Hippocampal formation (tissue), 2 donors: ENCODE results near the gene WDR83.
"Not testable (repeated sequence)": the region's sequence is repeated elsewhere in the genome, so short reads cannot be mapped to it uniquely, and the experiment has no call there.

Source experiments
- DNase-seq, 2 donors: peaks; one replicate each; lab custom pipeline; 2025; lab: John Stamatoyannopoulos, UW

Gene WDR83

DNA sequence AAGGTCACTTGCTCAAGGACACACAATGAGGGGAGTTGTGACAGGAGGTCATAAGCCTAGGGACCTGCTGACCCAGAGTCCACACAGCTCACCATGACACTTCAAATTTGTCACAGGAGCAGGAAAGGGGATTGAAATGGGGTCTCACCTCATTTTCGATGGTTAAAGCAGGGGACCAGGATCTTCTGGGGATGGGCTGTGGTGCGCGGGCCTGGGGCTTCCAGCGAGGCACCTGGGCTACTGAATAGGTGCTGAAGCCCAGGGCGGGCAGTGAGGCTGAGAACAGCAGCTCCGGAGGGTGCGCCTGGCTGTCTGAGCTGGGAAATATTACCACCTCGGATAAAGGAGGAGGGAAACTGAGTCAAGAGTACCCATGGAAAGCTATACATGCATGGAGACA lies 11.1 kb upstream of the WDR83 start:
- no peak for DNase-seq

- DNase-seq = no peak
These were observed 9.6 kb upstream of the WDR83 start for GRCh38 chr19:12656899-12657571.

- no peak for DNase-seq
These were observed 8.6 kb upstream of the WDR83 start for GRCh38 chr19:12657966-12658365.

GRCh38 chr19:12660980-12661379 lies 5.6 kb upstream of the WDR83 start:
- peak; percentile 12 to 13 for DNase-seq

DNA sequence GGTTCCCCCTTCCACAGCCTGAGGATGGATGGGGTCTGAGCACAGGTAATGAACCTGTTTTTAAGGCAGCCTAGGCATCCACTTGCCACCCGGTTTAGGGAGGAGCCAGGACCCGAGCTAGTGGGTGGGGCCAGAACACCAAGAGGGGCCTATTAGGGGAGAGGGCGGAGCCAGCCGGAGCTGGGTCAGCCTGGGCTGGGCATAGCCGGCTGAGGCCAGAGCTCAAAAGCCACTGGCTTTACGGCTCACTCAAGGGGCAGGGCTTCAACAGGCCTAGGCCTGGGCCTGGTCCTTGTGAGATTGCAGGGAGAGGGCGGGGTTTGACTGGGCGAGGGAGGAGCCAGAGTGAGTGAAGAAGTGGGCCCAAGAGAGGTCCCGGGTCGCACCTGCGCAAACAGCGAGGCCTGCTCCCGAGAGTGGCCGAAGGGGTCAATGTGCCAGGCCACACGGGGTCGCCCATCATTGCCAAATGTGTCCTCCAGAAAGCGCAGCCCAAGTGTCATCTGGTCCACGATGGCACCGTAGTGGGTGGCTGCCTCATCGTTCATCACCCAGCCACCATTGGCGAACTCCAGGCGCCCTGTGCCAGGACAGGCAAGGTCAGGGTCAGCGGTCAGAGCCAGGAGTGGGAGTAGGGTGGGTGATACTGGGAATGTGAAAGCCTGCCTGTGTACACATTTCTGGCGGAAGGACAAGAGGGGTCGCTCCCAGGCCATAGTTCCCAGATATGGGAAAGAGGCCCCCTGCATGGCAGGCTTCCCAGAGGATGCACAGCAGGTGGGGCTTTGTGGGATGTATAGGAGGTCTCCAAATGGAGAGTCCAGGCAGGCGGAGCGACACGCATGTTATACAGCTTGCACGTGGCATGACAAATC lies 2.0 kb upstream of the WDR83 start:
- no peak for DNase-seq

DNA sequence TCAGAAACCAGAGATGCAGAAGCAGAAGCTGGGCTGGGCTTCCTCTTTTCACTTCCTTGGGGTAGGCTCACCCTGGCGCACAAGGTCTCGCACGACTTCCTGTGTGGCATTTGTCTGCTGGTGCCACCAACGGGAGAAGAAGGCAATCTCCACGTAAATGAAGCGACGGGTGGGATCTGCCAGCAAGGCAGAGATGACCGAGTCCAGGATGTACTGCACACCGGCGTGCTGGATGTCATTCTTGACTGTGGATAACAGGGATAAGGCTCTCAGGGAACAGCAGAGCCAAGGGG lies 1.4 kb upstream of the WDR83 start:
- peak; percentile 12 to 42 for DNase-seq

DNA sequence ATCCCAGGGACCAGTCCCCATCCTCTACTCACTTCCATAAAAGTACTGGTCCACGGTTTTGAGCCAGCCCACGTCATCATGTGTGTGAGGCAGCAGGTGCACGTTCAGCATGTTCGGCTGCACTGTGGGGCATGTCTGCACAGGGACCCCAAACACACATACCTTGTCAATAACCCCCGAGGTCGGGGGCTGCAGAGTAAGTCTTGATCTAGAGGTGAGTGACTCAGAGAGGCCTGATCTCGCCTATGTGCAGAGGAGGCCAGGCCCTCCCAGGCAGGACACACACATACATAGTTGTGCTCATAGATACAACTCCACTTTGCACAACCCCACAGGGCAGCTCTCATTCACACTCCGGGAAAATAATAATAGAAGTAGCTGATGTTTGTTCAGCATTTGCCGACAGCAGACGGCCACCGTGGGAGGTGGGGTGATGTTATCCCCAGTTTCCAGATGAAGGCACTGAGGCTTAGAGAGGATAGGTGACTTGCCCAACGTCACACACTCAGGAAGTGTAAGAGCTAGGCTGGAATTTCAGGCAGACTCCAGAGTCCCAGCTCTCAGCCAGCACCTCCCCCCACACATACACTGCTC lies 839 bp upstream of the WDR83 start:
- no peak for DNase-seq

- no peak for DNase-seq
These were observed 1.2 kb downstream of the WDR83 start for GRCh38 chr19:12667731-12668302.

DNA sequence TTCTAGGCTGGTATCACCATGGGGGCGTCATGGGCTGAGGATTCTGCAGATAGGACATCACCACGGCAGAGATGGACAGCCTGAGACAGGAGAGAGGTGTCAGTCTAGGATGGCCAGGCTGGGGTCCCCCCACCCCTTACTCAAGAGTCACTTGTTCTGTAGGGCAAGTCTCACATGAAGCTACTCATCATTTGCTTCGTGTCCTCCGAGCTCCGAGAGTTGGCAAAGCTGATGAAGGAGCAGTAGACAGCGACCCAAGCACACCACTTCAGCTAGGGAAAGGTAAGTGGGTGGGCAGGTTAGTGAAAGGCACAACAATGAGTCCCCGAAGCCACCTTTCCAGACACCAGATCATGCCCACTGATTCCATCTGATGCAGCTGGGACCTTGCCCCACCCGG lies 1.7 kb downstream of the WDR83 start:
- DNase-seq = no peak

DNA sequence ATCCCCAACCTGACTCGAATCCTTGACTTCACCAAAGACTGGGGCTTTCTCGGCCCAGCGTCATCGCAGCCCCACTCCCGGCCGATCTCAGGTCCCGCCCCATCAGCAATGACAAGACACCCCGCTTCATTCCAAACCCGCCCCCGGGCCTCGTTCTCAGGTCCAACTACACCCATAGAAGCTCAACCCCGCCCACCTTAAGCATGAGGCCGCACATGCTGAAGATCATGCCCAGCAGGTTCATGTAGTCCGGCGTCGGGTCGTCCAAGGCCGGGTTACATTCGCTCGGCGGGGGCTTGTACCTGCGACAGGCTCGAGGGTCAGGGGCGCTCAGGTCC lies 2.3 kb downstream of the WDR83 start:
- no peak for DNase-seq

DNA sequence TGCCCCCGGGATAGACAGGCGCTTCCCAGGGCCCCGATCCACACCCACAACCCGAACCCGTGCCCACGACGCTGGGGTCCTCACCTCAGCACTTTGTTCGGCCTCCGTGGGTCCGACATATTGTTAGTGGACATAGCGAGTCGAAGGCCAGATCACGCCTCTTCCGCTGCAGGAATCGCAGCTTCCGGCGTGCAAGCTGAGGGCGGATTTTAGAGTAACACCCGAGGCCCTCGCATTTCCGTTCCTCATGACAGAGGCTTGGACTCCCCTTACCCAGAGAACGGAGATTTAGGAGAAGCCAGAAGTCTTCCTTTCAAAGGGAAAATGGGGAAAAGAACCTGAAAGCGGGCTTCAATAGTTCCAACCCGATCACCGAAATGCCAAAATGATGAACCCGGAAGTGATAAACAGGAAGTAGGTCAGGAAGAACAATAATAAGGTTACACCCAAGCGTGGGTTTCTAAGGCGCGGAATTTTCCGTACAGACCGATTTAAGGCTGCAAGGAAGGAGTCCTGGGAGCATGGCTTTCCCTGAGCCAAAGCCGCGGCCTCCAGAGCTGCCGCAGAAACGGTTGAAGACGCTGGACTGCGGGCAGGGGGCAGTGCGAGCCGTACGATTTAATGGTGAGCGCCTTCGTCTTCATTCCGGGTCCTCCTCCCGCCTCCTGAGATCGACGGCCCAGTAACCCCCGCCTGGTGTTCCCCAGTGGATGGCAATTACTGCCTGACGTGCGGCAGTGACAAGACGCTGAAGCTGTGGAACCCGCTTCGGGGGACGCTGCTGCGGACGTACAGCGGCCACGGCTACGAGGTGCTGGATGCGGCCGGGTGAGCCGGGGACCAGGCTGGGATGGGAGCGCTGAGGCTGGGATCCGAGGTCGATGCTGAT lies 2.9 kb downstream of the WDR83 start:
- DNase-seq = peak; percentile 72 to 95

- no peak for DNase-seq
These were observed 3.7 kb downstream of the WDR83 start for GRCh38 chr19:12670159-12670928.

- no peak for DNase-seq
These were observed 6.1 kb downstream of the WDR83 start for GRCh38 chr19:12672744-12673143.

GRCh38 chr19:12675399-12675798 lies 8.8 kb downstream of the WDR83 start:
- DNase-seq = no peak

GRCh38 chr19:12675940-12676339 lies 9.3 kb downstream of the WDR83 start:
- no peak for DNase-seq

- DNase-seq = peak in 1 of 2 donors; percentile 45
These were observed 9.8 kb downstream of the WDR83 start for GRCh38 chr19:12676384-12676792.

DNA sequence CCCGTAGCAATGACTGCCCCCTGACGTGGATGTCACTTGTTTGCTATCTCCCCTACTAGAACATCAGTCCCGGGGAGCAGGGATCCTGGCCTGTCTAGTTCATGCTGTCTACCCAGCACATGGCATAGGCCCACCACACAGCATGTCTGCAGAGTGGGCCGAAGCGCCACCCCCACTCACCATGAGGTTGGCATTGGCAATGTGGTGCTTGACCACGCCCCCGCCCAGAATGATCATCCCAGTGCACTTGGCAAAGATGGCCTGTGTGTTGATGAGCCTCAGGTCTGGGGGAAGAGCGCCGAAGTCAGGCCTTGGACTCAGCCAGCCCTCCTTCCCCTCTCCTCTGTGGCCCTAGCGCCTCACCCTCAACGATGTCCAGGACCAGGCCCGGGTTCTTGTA lies 10.3 kb downstream of the WDR83 start:
- no peak for DNase-seq

DNA sequence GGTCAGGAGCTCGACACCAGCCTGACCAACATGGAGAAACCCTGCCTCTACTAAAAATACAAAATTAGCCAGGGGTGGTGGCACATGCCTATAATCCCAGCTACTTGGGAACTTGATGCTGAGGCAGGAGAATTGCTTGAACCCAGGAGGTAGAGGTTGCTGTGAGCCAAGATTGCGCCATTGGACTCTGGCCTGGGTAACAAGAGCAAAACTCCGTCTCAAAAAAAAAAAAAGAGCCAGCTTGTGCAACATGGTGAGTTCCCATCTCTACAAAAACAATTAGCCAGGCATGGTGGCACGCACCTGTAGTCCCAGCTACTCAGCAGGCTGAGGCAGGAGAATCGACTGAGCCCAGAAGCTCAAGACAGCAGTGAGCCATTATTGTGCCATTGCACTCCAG lies 11.4 kb downstream of the WDR83 start:
- DNase-seq = not testable (repeated sequence)

- DNase-seq = no peak
These were observed 13.4 kb downstream of the WDR83 start for GRCh38 chr19:12680034-12680433.

- peak; percentile 77 to 91 for DNase-seq
These were observed 14.7 kb downstream of the WDR83 start, which contains the start of gene DHPS for GRCh38 chr19:12681074-12681987. Gene DHPS (minus strand): TSS chr19:12681880. CDS start chr19:12681766, 114 bp downstream.
